ENCODE results near the gene KLHL29.

DNA sequence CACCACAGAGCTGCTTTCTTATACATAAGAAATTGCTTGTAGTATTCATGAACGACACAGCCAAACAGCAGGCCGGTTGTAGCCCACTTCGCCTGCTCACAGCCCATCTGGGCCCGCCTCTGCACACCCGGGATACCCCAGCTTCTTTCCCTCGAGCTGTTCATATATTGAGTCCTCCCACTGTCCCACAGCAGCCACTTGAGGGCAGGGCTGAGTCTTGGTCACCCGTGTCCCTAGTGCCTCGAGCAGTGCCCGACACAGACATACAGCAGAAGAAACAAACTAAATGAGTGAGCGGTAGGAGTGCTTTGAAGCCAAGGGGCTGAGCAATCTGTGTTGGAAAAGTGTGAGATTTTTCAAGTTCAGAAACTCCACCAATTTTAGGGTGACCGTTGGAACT is 251.4 kb downstream of the KLHL29 start:
- peak; percentile 43 for TF ChIP-seq CTCF (conservative IDR thresholded peaks at IDR 0.05; ENCODE audit: low read length)
- TF ChIP-seq EZH2phosphoT487 (IDR thresholded peaks at IDR 0.05; ENCODE audit: borderline replicate concordance): no peak

Data from Loucy (cell line).